Keratinocyte (primary cell): ENCODE results near the gene GSK3A. TPM values are rescaled to one million over a fixed set of nuclear protein-coding genes. Genes with fewer than 3 reads are reported as not detected.

Experiments
- DNase-seq: peaks from one replicate; pipeline ENCODE4 v3.0.0-alpha.2; 2011; ENCODE audit warnings: low read depth, missing footprints, low spot score
- FAIRE-seq: peaks from 2 replicates; lab custom pipeline; 2011; peaks lifted over from hg19 to GRCh38; lab: Jason Lieb, UNC
- H2AFZ ChIP-seq: 2 replicates; pipeline ENCODE4 v1.6.0; 2012; ENCODE audit warnings: low read length, control low read depth, inconsistent platforms; ENCODE audit not compliant: control insufficient read depth
- H3K27ac ChIP-seq: 2 replicates; pipeline ENCODE4 v1.5.1; 2011; ENCODE audit warnings: low read length; ENCODE audit not compliant: control insufficient read depth, insufficient read depth
- H3K27me3 ChIP-seq: 3 replicates; pipeline ENCODE4 v1.6.0; 2011; ENCODE audit warnings: low read length; ENCODE audit not compliant: control insufficient read depth, insufficient read depth; ENCODE audit errors: extremely low read depth
- H3K36me3 ChIP-seq, 2 experiments: 2 replicates in 1 of 2; 3 replicates in 1 of 2; pipeline ENCODE4 v1.5.1; 2011; ENCODE audit warnings: low read length in 2 of 2, mild to moderate bottlenecking in 1 of 2; ENCODE audit not compliant: control insufficient read depth in 2 of 2, insufficient read depth in 2 of 2; ENCODE audit errors: extremely low read depth in 1 of 2
- H3K4me1 ChIP-seq: 3 replicates; pipeline ENCODE4 v1.5.1; 2011; ENCODE audit warnings: low read length; ENCODE audit not compliant: control insufficient read depth, insufficient read depth; ENCODE audit errors: extremely low read depth
- H3K4me2 ChIP-seq: 3 replicates; pipeline ENCODE4 v1.6.0; 2011; ENCODE audit warnings: low read depth, low read length; ENCODE audit not compliant: control insufficient read depth, insufficient read depth; ENCODE audit errors: extremely low read depth
- H3K4me3 ChIP-seq, 3 experiments: fragments of 200-600 bp in 1 of 3; sonication (generic) in 1 of 3; 2 replicates in 2 of 3; 3 replicates in 1 of 3; pipeline ENCODE4 v1.5.1; 2011 to 2016; ENCODE audit warnings: low read length in 3 of 3, mild to moderate bottlenecking in 3 of 3, control low read depth in 2 of 3, inconsistent platforms in 1 of 3, low read depth in 1 of 3, mixed read lengths in 1 of 3, mixed run types in 1 of 3, moderate library complexity in 1 of 3; ENCODE audit not compliant: control insufficient read depth in 2 of 3, insufficient read depth in 2 of 3; ENCODE audit errors: extremely low read depth in 1 of 3
- H3K79me2 ChIP-seq: 2 replicates; pipeline ENCODE4 v1.6.0; 2012; ENCODE audit warnings: low read length; ENCODE audit not compliant: control insufficient read depth, insufficient read depth
- H3K9ac ChIP-seq: 3 replicates; pipeline ENCODE4 v1.6.0; 2011; ENCODE audit warnings: low read length; ENCODE audit not compliant: control insufficient read depth, insufficient read depth; ENCODE audit errors: extremely low read depth
- H3K9me1 ChIP-seq: 3 replicates; pipeline ENCODE4 v1.6.0; 2011; ENCODE audit warnings: low read length; ENCODE audit not compliant: control insufficient read depth, insufficient read depth; ENCODE audit errors: extremely low read depth
- H3K9me3 ChIP-seq: 2 replicates; pipeline ENCODE4 v1.5.1; 2012; ENCODE audit warnings: low read depth, low read length; ENCODE audit not compliant: control insufficient read depth
- H4K20me1 ChIP-seq: 3 replicates; pipeline ENCODE4 v1.6.0; 2011; ENCODE audit warnings: low read length; ENCODE audit not compliant: control insufficient read depth, insufficient read depth; ENCODE audit errors: extremely low read depth
- EZH2 ChIP-seq: IDR thresholded peaks from one replicate; pipeline ENCODE4 v1.6.1; 2012; ENCODE audit warnings: inconsistent platforms, mild to moderate bottlenecking, low read length, moderate library complexity
- dilution Hi-C: fragments of 300-500 bp; cut with MboI; formaldehyde crosslinking; loops from one replicate; pipeline ENCODE4 v1.7.0; 2020; ENCODE audit warnings: low sequenced_read_pairs; ENCODE audit not compliant: extremely low pct_ligation_motif_present
- polyA plus RNA-seq, 5 experiments: library from polyadenylated mRNA; depleted of rRNA in 3 of 5; stranded (reverse) in 3 of 5; stranded (forward) in 1 of 5; unstranded in 1 of 5; fragments of >200 nt; gene quantifications; 1 replicate in 1 of 5; 2 replicates in 3 of 5; 3 replicates in 1 of 5; pipeline versions ENCODE4 v1.2.1 to v1.2.3, GENCODE V29; 2011 to 2012; ENCODE audit warnings: missing spikeins in 2 of 5, low read depth in 1 of 5, low replicate concordance in 1 of 5
- TF ChIP-seq, protein P1 (sequence below), 3 experiments: IDR thresholded peaks in 1 of 3; conservative IDR thresholded peaks in 1 of 3; optimal IDR thresholded peaks in 1 of 3; 2 replicates in 2 of 3; 3 replicates in 1 of 3; pipeline versions ENCODE3 to v1.5.1; 2011; ENCODE audit warnings: low read length in 3 of 3, mild to moderate bottlenecking in 3 of 3, moderate library complexity in 2 of 3, control low read depth in 1 of 3, inconsistent platforms in 1 of 3; ENCODE audit not compliant: insufficient read depth in 2 of 3; ENCODE audit errors: extremely low read depth in 1 of 3

Gene GSK3A
- polyA plus RNA-seq, 1 donor (not counting 4 experiments of a cell fraction or from before 2014, with no cell fraction given): 36.9 TPM

- no peak for FAIRE-seq
Observed at GRCh38 chr19:42249769-42250168, 7.4 kb upstream of the GSK3A start.

GRCh38 chr19:42249149-42249750, 6.8 kb upstream of the GSK3A start:
- FAIRE-seq: no peak

More at GRCh38 chr19:42249769-42250168, 7.4 kb upstream of the GSK3A start:
- no peaks in the 10 kb centered on the region for H3K9me3 ChIP-seq
- H3K4me2 ChIP-seq: no peak overlapping the region
- no peak overlapping the region for H2AFZ ChIP-seq
- H3K4me1 ChIP-seq: peaks cover 40% of the 10 kb centered on the region
- no peaks in the 10 kb centered on the region for H3K9me1 ChIP-seq
- H3K27me3 ChIP-seq: no peaks in the 10 kb centered on the region
- TF ChIP-seq EZH2: no peak
- TF ChIP-seq, protein P1, sequence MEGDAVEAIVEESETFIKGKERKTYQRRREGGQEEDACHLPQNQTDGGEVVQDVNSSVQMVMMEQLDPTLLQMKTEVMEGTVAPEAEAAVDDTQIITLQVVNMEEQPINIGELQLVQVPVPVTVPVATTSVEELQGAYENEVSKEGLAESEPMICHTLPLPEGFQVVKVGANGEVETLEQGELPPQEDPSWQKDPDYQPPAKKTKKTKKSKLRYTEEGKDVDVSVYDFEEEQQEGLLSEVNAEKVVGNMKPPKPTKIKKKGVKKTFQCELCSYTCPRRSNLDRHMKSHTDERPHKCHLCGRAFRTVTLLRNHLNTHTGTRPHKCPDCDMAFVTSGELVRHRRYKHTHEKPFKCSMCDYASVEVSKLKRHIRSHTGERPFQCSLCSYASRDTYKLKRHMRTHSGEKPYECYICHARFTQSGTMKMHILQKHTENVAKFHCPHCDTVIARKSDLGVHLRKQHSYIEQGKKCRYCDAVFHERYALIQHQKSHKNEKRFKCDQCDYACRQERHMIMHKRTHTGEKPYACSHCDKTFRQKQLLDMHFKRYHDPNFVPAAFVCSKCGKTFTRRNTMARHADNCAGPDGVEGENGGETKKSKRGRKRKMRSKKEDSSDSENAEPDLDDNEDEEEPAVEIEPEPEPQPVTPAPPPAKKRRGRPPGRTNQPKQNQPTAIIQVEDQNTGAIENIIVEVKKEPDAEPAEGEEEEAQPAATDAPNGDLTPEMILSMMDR (optimal IDR thresholded peaks at IDR 0.05 in 1 of 3, IDR thresholded peaks at IDR 0.05 in 1 of 3, conservative IDR thresholded peaks at IDR 0.05 in 1 of 3; ENCODE audit: extremely low read depth in 1 of 3, insufficient read depth in 2 of 3, low read length in 3 of 3): no peak
- DNase-seq: no peak
- dilution Hi-C loops: no loop called here
- peak overlapping the region; percentile 71 for H3K27ac ChIP-seq
- peaks cover 18 to 28% of the 10 kb centered on the region in 2 experiments for H3K36me3 ChIP-seq
- H3K9ac ChIP-seq: peak overlapping the region; percentile 73
- peaks cover 29% of the 10 kb centered on the region for H4K20me1 ChIP-seq
- peaks cover 55% of the 10 kb centered on the region for H3K79me2 ChIP-seq
- H3K4me3 ChIP-seq: no peak overlapping the region

More at GRCh38 chr19:42249149-42249750, 6.8 kb upstream of the GSK3A start:
- H3K9me1 ChIP-seq: no peaks in the 10 kb centered on the region
- no peak overlapping the region for H3K9ac ChIP-seq
- no peak for TF ChIP-seq EZH2
- TF ChIP-seq, protein P1 (optimal IDR thresholded peaks at IDR 0.05 in 1 of 3, IDR thresholded peaks at IDR 0.05 in 1 of 3, conservative IDR thresholded peaks at IDR 0.05 in 1 of 3; ENCODE audit: extremely low read depth in 1 of 3, insufficient read depth in 2 of 3, low read length in 3 of 3): no peak
- DNase-seq: no peak
- peaks cover 29% of the 10 kb centered on the region for H4K20me1 ChIP-seq
- H2AFZ ChIP-seq: no peak overlapping the region
- peaks cover 40% of the 10 kb centered on the region for H3K4me1 ChIP-seq
- H3K36me3 ChIP-seq: peaks cover 18 to 28% of the 10 kb centered on the region in 2 experiments
- dilution Hi-C loops: no loop called here
- H3K4me3 ChIP-seq: no peak overlapping the region
- no peaks in the 10 kb centered on the region for H3K9me3 ChIP-seq
- no peak overlapping the region for H3K4me2 ChIP-seq
- H3K27ac ChIP-seq: no peak overlapping the region
- H3K79me2 ChIP-seq: peaks cover 50% of the 10 kb centered on the region
- H3K27me3 ChIP-seq: no peaks in the 10 kb centered on the region
